ENCODE results near the gene FYB1. TPM values are rescaled to one million over a fixed set of nuclear protein-coding genes. Genes with fewer than 3 reads are reported as not detected.

FYB1 gene
- total RNA-seq, 1 experiment from 2014 or later = 0.46 TPM

GRCh38 chr5:39156082-39156481, 63.3 kb downstream of the FYB1 start:
- ATAC-seq = no peak
- no peak overlapping the region for H3K27ac ChIP-seq (ENCODE audit: low read length)
- H3K4me3 ChIP-seq (ENCODE audit: low read depth in 2 of 2, low read length in 2 of 2) = no peak overlapping the region
- in situ Hi-C loops (cut with HindIII; ENCODE audit: low pct_unique_long_range_greater_than_20kb, low sequenced_read_pairs) = no loop called here
- CTCF ChIA-PET = no interaction called here
- no peaks in the 10 kb centered on the region for H3K9me3 ChIP-seq (ENCODE audit: control insufficient read depth, insufficient read depth, low read depth, low read length)
- TF ChIP-seq REST (IDR thresholded peaks at IDR 0.05; ENCODE audit: insufficient read depth in 1 of 2, low read depth in 2 of 2, low read length in 1 of 2) (no peak), TCF7L2 (IDR thresholded peaks at IDR 0.05; ENCODE audit: low read depth, low read length) (no peak), SIN3A (IDR thresholded peaks at IDR 0.05; ENCODE audit: borderline replicate concordance, insufficient read depth, low read depth, low read length) (no peak), CTCF (IDR thresholded peaks at IDR 0.05) (no peak), POLR2AphosphoS5 (IDR thresholded peaks at IDR 0.05; ENCODE audit: low read depth, low read length) (no peak)
- POLR2A ChIA-PET = no interaction called here
- DNase-seq (ENCODE audit: low read depth, low spot score) = no peak
- intact Hi-C loops (cut with micrococcal nuclease; ENCODE audit: unreplicated experiment) = loop anchor here (10.0 kb wide), 1 partner anchor 129 kb away; no protein-coding TSS in a partner anchor
- no TSS peak for BruUV-seq (replicated peaks)
- peaks cover 3% of the 10 kb centered on the region; the same call in 1 of the 2 replicates for H3K27me3 ChIP-seq (ENCODE audit: control insufficient read depth, insufficient read depth, low read length)
- no peaks in the 10 kb centered on the region for H3K36me3 ChIP-seq (ENCODE audit: control insufficient read depth, insufficient read depth, low read length)
- H3K4me1 ChIP-seq (ENCODE audit: control insufficient read depth, insufficient read depth, low read length) = no peaks in the 10 kb centered on the region

- no peaks in the 10 kb centered on the region for H3K36me3 ChIP-seq (ENCODE audit: control insufficient read depth, insufficient read depth, low read length)
- no peaks in the 10 kb centered on the region for H3K9me3 ChIP-seq (ENCODE audit: control insufficient read depth, insufficient read depth, low read depth, low read length)
- H3K4me3 ChIP-seq (ENCODE audit: low read depth in 2 of 2, low read length in 2 of 2) = no peak overlapping the region
- H3K27ac ChIP-seq (ENCODE audit: low read length) = no peak overlapping the region
- no peak for TF ChIP-seq POLR2AphosphoS5 (IDR thresholded peaks at IDR 0.05; ENCODE audit: low read depth, low read length)
- no peak for TF ChIP-seq SIN3A (IDR thresholded peaks at IDR 0.05; ENCODE audit: borderline replicate concordance, insufficient read depth, low read depth, low read length)
- no peak for TF ChIP-seq TCF7L2 (IDR thresholded peaks at IDR 0.05; ENCODE audit: low read depth, low read length)
- TF ChIP-seq REST (IDR thresholded peaks at IDR 0.05; ENCODE audit: insufficient read depth in 1 of 2, low read depth in 2 of 2, low read length in 1 of 2) = no peak
- TF ChIP-seq CTCF (IDR thresholded peaks at IDR 0.05) = no peak
- no TSS peak for BruUV-seq (replicated peaks)
- ChIA-PET CTCF (no interaction called here), POLR2A (no interaction called here)
- no peaks in the 10 kb centered on the region for H3K27me3 ChIP-seq (ENCODE audit: control insufficient read depth, insufficient read depth, low read length)
- ATAC-seq (no peak), DNase-seq (ENCODE audit: low read depth, low spot score) (no peak)
- intact Hi-C loops (cut with micrococcal nuclease; ENCODE audit: unreplicated experiment) = loop anchor here (10.0 kb wide), 1 partner anchor 133 kb away; no protein-coding TSS in a partner anchor
- in situ Hi-C loops (cut with HindIII; ENCODE audit: low pct_unique_long_range_greater_than_20kb, low sequenced_read_pairs) = no loop called here
- H3K4me1 ChIP-seq (ENCODE audit: control insufficient read depth, insufficient read depth, low read length) = no peaks in the 10 kb centered on the region
Measured at GRCh38 chr5:39151745-39152144, 67.6 kb downstream of the FYB1 start.

Measured in Panc1 (cell line).